GM21447 (cell line): ENCODE results near the gene IDS.

Source experiments
- ATAC-seq: cut with Tn5 transposase; IDR thresholded peaks from one replicate; pipeline ENCODE4 v1.9.1; 2021; ENCODE audit not compliant: unreplicated experiment

Gene IDS

DNA sequence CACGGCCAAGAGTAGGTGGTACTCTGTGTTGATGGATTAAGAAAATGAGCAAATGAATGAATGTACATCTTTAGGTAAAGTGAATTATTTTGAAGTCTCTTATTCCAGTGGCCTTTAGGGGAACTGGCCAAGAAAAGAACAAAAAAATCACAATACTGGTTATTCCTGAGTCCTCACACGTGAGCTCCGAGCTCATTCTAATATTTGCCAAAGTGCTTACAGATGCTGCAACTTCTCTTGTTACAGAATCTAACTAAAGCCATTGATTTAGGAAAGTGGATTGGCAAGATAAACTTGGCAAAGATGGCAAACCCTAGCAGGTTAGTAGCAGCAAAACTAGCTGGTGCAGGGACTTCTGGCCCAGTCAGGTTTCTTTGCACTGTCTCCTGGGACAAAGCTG, 37.6 kb downstream of the IDS start:
- ATAC-seq = no peak

DNA sequence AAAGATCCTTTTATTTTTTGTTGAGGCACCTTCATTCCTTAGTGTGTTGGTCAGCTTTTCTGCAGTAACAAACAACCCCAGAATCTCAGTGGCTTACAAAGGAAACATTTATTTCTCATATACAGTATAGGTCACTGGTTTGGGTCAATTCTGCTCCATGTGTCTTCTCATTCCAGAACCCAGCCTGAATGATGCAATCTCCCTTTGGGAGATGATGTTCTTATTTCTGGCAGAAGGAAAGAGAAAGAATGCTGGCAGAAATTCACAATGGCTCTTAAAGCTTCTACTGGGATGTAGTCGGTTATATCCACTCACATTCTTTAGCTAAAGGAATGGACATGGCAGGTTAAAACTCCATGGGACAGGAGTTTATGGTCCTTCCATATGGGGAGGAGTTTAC, 42.3 kb downstream of the IDS start:
- ATAC-seq = no peak

DNA sequence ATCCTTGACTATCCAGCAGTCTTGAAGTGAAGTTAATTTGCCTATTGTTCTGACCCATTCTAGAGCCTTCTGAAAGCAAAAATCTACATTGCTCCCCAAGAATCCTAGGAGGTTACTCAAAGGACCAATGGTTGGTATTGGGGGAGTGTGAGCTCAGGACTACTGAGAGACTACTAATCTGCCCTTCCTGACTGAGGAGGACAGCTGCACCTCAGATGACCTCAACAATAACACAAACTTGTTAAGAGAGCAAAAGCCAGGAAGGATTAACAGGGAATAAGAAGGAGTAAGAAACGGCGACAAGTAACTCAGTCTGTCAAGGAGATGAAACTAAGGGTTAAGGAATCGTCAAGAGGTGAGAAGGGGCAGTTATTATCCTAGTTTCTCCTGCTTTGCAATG, 43.4 kb downstream of the IDS start:
- ATAC-seq = no peak

DNA sequence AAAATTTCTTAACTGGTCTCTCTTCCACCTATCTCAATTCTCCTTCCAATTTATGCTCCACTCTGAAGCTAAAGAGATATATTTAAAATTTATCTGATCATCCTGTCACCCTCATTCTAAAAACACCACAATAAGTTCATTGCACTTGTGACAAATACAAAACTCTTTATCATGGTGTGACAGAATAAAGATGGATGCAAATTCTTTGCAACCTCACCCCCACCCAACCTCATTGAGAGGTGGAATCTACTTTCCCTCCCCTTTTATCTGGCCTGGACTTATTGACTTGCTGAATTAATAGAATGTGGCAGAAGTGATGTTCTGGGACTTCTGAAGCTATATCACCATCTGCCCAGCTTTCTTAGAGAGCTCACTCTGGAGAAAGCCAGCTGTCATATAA, 46.5 kb downstream of the IDS start:
- ATAC-seq = no peak

DNA sequence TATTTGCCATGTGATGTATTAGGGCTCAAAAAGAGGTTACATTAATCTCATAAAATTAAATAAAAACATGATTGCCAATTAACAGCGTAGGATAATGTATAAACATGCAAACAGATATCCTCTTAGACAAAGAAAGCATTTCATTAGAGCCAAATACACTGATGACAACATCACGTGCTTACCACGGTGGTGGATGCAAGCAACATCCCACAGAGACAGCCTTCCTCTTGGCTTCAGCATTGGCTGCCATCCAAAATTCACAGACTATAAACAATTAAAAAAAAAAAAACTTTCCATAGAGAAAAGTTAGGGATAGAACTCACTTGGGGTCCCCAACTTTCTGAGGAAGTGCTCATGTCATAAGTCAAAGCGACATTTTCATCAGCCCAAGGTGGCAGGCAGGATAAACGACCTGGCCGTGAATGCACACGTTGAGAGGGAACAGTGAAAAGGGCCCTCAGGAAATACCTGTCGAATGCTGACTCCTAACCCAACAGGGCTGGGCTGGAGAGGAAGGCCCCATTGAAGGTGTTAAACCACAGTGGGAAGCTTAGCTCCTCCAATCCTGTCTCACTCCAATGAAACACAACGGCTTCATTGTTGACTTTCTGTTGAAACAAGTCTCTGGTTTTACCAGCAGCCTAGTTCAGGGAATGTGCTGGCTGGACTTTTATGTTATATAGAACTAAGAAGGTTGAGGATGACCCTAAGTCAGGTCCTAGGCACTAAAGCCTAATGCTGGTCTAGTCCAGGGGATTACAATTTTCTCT, 48.4 kb downstream of the IDS start:
- no peak for ATAC-seq

DNA sequence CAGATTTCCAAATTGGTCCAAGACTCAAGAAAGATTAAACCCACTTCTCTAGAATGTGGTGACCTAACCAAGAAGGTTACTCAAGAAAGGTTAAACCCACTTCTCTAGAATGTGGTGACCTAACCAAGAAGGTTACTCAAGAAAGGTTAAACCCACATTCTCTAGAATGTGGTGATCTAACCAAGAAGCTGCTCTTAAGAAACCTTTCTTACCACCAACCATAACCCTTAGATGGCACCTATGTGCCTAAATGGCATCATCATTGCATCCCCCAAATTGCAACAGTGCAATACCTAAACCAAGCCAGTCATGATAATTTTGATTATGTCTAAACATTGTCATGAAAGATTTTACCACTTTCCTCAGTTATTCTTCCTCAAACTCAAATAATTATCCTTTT, 49.2 kb downstream of the IDS start:
- ATAC-seq = no peak

DNA sequence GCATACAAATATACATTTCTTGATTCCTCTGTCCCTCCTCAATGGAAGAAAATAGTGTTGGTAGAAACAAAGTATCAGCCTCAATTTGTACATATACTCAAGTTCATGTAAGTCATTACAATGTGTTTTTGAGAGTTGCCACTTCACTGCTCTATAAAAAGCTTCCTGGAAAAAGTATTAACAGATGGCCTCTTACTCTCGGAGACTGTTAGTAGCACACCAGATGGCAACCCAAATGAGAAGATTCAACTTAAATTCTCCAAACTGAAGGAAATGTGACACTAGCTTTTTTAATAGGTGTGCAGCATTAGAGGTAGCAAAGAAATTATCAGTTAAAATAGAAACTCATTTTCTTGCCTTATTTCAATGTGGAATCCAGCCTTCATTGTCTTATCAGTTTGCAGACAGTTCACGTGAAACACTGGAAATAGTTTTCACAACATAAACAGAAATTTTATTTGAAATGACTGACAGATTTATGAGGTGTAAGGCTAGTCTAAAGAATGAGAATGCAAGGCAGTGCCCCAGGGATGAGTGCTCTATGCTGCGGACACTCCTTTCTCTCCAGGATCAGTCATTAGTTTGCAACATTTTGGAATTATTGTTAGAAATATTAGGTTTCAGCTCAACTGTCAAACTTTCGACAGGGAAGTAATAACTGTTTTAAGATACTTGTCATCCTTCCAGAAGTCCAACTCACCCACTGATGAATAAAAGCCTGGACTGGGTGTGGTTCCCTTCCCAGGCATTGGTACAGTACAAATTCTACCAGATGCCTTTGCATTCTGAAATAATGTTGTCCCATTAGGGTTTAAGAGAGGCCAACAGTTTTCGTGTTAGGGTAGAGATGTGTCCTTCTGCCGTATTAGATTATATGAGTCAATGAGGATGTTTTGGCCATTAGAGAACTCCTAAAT, 50.9 kb downstream of the IDS start:
- no peak for ATAC-seq

DNA sequence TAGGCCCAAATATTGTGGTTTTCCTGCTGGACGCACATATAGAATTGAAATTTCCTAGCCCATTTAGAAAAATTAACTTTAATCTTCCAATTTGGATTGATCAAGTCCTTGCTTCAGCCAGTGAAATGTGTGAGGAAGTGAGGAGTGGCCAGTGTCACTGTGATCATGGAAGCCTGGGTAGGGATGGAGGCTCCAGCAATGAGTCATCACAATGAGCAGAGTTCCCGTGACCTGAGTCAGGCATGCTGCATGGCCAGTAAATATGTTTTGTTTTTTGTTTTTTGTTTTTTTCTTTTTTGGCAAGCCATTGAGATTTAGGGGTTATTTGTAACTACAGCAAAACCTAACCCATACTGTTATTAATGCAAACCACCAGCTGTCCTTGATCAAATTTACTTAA, 52.1 kb downstream of the IDS start:
- ATAC-seq = no peak

DNA sequence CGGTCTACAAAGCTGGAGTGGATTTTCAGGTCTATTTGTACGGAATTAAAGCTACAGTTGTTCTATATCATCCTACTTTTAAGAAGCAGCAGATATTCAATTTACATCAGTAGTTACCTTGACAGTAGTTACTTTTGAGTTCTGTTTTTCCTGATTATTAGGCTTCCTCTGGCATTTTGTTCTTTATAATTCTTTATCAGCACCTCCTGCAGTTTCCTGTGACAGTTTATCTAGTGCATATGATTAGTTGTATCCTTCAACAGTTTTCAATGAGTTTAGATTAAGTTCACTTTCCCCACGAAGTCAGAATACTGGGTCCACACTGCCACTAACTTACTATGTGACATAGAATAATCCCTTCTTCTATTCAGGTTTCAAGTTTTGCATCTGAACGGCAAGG, 71.7 kb downstream of the IDS start:
- ATAC-seq = no peak

DNA sequence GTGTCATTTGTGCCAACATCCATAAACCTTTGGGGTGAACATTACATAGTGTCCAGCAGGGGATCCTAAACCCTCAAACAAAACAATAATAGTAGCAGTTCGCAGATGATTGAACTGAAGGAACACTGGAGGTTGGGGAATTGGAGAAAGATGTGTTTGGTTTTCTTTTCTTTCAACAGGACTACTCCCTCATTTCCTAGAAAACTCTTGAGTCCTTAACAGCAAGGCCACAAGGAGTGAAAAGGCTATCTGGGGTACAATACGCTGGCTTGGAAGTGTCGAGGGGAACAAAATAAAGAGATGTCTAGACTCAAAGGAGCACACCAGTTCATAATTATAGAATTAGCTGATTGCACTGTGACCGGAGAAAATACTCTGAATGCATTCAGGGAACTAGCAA, 72.1 kb downstream of the IDS start:
- no peak for ATAC-seq
